ENCODE results near the gene SMTNL2.

SMTNL2 gene

DNA sequence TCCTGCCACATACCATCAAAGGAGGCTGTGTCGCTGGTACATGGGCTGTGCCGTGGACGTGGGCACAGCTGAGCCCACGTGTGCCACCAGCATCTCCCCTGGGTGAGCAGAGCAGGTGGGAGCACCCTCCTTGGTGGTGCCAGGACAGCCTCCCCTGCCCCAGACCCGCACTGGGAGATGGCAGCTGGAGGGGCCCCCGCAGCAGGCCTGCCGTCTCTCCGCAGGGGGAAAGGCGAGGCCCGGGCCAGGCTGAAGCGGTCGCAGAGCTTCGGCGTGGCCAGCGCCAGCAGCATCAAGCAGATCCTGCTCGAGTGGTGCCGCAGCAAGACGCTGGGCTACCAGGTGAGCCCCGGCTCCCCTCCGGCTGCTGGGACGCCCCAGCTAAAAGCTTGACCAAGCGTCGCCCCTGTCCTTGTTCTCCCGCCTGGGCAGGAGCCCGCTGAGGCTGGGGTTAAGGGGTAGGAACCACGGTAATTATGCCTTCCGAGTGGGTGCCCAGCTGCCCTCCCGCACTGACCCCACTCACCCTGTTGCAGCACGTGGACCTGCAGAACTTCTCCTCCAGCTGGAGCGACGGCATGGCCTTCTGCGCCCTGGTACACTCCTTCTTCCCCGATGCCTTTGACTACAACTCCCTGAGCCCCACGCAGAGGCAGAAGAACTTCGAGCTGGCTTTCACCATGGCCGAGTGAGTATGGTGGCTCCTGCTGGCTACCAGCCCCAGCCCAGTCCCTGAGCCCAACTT is 12.5 kb downstream of the SMTNL2 start:
- no peak overlapping the region for H3K27ac ChIP-seq

DNA sequence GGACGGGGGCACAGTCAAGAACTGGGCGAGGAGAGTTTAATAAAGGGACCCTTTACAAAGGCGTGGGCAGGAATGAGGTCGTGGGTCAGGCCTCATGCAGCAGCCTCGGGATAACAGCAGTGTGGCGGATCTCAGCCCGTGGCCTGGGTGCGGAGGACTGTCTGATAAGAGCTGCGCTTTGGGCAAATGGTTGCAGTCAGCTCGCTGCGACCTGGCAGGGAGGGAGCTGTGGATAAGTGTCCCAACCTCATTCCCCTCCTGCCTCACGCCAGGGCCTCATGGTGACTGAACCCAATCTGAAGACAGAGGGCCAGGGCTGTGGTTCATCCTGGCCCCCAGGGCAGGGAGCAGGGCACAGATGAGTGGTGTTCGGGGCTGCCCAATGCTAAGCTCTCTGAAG is 13.6 kb downstream of the SMTNL2 start:
- no peak for DNase-seq
- TF ChIP-seq, protein P1, sequence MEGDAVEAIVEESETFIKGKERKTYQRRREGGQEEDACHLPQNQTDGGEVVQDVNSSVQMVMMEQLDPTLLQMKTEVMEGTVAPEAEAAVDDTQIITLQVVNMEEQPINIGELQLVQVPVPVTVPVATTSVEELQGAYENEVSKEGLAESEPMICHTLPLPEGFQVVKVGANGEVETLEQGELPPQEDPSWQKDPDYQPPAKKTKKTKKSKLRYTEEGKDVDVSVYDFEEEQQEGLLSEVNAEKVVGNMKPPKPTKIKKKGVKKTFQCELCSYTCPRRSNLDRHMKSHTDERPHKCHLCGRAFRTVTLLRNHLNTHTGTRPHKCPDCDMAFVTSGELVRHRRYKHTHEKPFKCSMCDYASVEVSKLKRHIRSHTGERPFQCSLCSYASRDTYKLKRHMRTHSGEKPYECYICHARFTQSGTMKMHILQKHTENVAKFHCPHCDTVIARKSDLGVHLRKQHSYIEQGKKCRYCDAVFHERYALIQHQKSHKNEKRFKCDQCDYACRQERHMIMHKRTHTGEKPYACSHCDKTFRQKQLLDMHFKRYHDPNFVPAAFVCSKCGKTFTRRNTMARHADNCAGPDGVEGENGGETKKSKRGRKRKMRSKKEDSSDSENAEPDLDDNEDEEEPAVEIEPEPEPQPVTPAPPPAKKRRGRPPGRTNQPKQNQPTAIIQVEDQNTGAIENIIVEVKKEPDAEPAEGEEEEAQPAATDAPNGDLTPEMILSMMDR (IDR thresholded peaks at IDR 0.05; ENCODE audit: low read depth, low read length, missing control alignments): no peak
- Histone ChIP-seq H3K36me3 (replicated peaks) (no peaks in the 10 kb centered on the region), H3K27ac (no peak overlapping the region), H3K4me3 (ENCODE audit: low read depth, low read length) (no peak overlapping the region), H3K27me3 (replicated peaks) (peaks cover 14% of the 10 kb centered on the region)
- in situ Hi-C loops (cut with HindIII; ENCODE audit: low pct_ligation_motif_present, low sequenced_read_pairs): no loop called here

More for the DNA sequence above, 12.5 kb downstream of the SMTNL2 start:
- in situ Hi-C loops (cut with HindIII; ENCODE audit: low pct_ligation_motif_present, low sequenced_read_pairs): no loop called here
- TF ChIP-seq, protein P1 (IDR thresholded peaks at IDR 0.05; ENCODE audit: low read depth, low read length, missing control alignments): no peak
- Histone ChIP-seq H3K36me3 (replicated peaks) (no peaks in the 10 kb centered on the region), H3K4me3 (ENCODE audit: low read depth, low read length) (no peak overlapping the region), H3K27me3 (replicated peaks) (peaks cover 15% of the 10 kb centered on the region)
- DNase-seq: no peak

DNA sequence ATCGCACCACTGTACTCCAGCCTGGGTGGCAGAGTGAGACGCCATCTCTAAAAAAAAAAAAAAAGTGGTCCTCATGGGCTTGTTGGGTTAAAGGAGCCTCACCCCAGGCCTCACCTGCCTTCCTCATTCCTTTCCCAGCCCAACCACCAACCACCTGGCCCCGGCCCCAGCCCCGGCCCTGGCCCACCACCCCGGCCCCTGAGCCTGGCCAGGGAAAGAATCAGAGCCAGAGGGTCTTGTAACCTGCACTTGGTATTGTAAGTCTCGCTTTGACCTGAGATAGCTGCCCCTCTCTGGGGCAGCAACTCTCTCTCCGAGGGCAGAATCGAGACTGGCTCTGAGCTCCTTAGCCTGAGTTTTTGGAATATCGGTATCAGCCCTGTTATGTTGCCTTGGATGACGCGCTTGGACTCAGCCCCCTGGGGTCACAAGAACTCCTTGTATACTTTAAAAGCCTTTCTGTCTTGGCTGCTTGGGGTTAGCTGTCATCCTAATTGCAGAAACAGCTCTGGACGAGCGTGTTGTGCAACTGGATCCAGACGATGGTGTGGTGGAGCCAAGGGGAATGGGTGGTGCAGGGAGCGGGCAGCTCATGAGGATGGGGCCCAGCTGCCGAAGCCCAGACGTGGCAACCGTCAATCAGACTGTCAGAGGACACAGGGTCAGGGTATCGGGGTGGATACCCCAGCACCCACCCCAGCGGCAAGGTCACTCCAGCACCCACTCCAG is 14.6 kb downstream of the SMTNL2 start:
- in situ Hi-C loops (cut with HindIII; ENCODE audit: low pct_ligation_motif_present, low sequenced_read_pairs): no loop called here
- DNase-seq: no peak
- H3K27ac ChIP-seq: no peak overlapping the region
- peaks cover 14% of the 10 kb centered on the region for H3K27me3 ChIP-seq (replicated peaks)
- no peak overlapping the region for H3K4me3 ChIP-seq (ENCODE audit: low read depth, low read length)
- no peaks in the 10 kb centered on the region for H3K36me3 ChIP-seq (replicated peaks)
- TF ChIP-seq, protein P1 (IDR thresholded peaks at IDR 0.05; ENCODE audit: low read depth, low read length, missing control alignments): no peak

DNA sequence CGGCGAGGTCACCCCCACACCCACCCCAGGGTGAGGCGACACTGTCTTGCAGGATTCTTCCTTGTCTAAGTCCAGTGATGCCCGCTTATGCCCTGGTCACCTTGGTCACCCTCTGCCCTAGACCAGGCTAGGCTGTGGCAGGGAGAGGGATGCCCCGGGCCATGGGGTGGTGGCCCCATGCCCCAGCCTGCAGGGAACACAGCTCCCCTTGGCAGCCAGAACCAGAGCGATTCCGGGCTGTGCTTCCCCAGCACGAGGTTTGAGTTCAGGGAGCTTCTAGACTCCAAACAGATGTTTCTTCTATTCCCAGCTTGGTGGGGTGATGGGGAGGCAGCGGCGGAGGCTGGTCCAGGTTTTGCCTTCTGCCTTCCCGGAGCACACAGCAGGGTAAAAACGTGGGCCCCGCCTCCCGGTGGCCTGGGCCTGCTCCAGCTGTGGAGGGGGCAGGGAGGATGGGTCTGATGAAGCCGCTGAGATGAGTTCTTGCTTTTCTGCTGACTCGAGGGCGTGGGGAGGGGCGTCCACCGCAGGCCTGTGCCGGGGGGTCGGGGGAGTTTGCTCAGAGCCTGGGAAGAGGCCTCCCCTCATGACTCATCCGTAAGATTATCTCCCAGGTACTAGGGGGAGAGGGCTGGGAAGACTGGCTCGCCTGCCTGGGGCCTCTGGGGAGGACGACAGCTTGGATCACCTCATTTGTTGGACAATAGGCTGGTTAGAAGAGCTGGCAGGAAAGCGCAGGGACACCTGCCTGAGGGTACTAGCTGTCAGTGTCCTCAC is 15.4 kb downstream of the SMTNL2 start:
- TF ChIP-seq, protein P1 (IDR thresholded peaks at IDR 0.05; ENCODE audit: low read depth, low read length, missing control alignments): no peak
- in situ Hi-C loops (cut with HindIII; ENCODE audit: low pct_ligation_motif_present, low sequenced_read_pairs): no loop called here

DNA sequence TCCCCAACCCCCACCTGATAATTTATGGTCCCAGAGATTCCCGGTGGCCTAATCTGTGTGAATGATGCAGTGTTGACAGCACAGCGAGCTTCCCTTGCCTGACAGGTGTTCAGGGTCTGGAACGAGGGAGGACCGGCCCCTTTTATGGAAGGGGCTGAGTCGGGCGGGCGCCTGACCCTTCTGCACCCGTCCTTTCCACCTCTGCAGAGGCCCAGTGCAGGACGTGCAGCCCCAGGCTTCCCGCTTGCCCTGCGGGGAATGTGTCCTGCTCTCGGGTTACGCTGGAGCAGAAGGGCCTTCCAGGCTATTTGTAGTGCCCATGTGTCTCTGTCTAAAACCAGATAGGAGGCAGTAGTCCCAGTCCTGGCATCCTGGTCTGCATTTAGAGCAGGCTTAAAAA is 16.2 kb downstream of the SMTNL2 start:
- peaks cover 14% of the 10 kb centered on the region for H3K27me3 ChIP-seq (replicated peaks)
- no peak for DNase-seq
- in situ Hi-C loops (cut with HindIII; ENCODE audit: low pct_ligation_motif_present, low sequenced_read_pairs): no loop called here

More for the DNA sequence above, 15.4 kb downstream of the SMTNL2 start:
- no peak overlapping the region for H3K27ac ChIP-seq
- no peak for DNase-seq
- H3K27me3 ChIP-seq (replicated peaks): peaks cover 14% of the 10 kb centered on the region
- no peaks in the 10 kb centered on the region for H3K36me3 ChIP-seq (replicated peaks)
- H3K4me3 ChIP-seq (ENCODE audit: low read depth, low read length): no peak overlapping the region

More for the DNA sequence above, 16.2 kb downstream of the SMTNL2 start:
- Histone ChIP-seq H3K27ac (no peak overlapping the region), H3K4me3 (ENCODE audit: low read depth, low read length) (no peak overlapping the region), H3K36me3 (replicated peaks) (no peaks in the 10 kb centered on the region)
- TF ChIP-seq, protein P1 (IDR thresholded peaks at IDR 0.05; ENCODE audit: low read depth, low read length, missing control alignments): no peak
